GM12875 (cell line): ENCODE data around the gene MRRF.

Experiments used
- H3K4me3 ChIP-seq: one replicate; pipeline ENCODE4 v1.5.1; 2011; ENCODE audit warnings: low read depth, low read length, control low read depth
- TF ChIP-seq, protein P1 (sequence below): IDR thresholded peaks from 2 replicates; pipeline ENCODE4 v1.5.1; 2011; ENCODE audit warnings: low read depth, mild to moderate bottlenecking, control low read depth, inconsistent platforms, low read length, moderate library complexity, borderline replicate concordance; ENCODE audit not compliant: insufficient read depth

MRRF gene

DNA sequence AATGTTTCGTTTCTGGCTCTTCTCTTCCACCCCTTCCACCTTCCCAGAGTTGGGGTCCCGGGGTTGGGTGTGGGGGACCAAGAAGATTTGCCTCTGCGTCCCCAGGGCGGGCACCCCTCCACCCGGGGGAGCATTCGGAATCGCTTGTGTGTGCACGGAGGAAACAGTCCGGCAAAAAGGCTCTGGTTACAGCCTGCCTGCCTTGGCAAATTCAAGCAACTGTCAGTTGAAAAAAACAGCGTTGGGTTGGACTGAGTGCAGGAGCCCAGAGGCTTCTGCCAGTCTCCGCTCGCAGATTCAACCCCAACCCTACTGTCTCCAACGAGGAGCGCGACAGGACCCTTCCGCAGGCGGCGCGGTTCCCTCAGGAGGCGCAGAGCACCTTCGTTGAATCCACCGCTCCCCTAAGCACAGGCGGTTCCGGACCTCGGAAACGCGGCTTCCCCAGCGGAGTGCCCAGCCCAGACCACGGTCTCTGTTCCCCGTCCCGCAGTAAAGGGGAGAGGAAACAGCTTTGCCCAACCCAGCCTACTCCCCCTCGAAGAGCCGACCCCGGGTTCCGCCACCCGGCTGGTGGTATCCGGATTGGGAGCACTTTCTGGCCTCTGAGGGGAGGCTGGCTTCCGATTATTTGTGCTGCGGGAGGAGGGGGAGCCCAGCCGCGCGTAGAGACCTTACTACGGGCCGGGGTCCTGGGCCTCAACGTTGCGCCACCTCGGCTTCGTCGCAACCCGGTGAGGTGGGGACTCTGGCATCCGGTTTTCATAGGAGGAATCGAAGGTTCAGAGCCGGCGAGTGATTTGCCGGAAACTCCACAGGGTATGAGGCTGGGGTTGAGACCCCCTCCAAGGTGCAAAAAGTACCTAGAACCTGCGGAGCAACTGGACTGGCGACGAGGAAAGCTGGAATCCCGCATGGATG lies 45.5 kb upstream of the MRRF start:
- H3K4me3 ChIP-seq: no peak overlapping the region

DNA sequence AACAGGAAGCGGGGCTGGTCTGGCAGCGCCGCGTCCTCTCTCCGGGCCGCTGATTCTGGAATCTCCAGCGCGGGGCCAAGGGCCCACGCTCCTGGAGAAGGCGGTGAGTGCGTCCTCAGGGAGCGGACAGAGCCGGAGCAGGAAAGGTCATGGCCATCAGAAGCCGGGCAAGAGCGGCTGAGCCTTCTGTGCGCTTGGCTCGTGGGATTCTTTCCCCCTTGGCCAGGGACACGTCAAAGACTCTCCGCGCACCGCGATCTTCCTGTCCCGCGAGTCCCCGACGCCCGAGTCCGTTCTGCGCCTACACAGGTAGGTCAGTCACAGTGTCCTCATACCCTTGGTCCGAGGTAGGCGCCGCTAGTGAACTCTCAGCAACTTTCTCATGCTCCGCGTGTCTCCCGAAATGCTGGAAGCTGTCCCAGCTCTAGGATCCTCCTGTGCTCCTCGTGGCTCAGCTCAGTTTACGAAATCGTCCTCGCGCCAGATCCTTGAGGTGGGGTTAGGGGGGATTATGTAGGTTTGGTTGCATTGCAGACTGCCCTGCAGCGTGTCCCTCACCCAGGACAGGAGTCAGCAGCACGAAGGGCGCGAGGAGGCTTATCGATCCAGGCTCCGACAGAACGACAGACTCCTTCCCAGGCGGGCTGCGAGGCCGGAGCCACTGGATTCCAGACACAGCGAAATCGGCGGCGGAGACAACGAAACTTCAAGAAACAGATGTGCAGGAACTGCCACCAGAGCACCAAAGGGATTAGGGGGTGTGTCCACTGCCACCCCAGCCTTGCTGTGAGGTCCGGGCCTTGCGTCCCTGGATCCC lies 44.6 kb upstream of the MRRF start:
- H3K4me3 ChIP-seq: no peak overlapping the region
- TF ChIP-seq, protein P1, sequence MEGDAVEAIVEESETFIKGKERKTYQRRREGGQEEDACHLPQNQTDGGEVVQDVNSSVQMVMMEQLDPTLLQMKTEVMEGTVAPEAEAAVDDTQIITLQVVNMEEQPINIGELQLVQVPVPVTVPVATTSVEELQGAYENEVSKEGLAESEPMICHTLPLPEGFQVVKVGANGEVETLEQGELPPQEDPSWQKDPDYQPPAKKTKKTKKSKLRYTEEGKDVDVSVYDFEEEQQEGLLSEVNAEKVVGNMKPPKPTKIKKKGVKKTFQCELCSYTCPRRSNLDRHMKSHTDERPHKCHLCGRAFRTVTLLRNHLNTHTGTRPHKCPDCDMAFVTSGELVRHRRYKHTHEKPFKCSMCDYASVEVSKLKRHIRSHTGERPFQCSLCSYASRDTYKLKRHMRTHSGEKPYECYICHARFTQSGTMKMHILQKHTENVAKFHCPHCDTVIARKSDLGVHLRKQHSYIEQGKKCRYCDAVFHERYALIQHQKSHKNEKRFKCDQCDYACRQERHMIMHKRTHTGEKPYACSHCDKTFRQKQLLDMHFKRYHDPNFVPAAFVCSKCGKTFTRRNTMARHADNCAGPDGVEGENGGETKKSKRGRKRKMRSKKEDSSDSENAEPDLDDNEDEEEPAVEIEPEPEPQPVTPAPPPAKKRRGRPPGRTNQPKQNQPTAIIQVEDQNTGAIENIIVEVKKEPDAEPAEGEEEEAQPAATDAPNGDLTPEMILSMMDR: no peak

More for the DNA sequence above, 45.5 kb upstream of the MRRF start:
- TF ChIP-seq, protein P1: no peak

DNA sequence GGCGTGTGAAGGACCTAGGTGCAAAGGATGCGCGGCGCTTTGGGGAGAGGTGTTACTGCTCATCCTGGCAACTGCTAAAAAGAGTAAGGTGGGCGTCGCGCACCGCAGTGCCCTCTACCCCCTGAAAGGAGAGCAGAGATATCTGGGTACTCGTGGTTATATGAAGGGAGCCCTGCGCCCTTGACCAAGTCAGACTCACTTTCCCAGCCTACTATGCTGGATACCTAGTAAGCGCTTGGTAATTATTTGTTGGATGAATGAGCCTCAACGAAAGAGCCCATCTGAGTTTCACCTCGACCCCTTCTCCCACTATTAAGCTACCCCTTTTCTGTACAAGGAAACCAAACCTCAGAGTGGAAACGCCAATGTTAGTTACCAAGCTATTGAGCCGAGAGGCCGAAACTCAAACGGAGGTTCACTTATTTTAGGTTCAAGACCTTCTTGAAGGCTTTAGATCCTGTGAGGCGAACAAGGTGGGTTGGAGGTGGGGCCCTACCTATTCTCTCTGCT lies 44.0 kb upstream of the MRRF start:
- H3K4me3 ChIP-seq: no peak overlapping the region
- TF ChIP-seq, protein P1: no peak

DNA sequence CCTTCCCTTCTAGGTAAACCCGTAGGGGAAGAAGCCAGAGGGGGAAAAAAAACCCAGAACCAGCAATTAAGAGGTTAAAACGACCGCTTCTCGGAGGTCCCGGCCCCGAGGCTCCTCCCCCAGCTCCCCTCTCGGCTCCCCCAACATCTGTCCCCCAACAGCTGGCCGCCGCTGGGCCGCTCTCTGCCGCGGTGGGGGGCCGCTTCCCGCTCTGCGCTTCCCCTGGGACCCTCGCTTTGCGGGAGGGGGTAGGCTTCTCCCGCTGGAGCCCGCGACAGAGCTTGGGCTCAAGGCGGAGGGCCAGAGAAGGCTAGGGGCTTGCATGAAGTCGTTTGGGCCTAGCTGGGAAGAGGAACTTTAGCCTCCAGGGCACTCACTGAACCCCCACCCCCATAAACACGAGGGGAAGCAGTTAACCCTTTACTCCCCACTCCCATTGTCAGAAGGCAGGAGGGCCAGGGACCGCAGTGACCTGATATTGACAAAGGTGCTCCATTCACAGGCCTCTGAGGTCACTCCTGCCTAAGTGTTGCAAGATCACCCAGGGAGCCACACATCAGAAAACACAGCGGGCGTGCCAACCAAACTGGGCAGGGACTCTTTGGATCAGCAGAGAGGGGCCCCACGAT lies 43.4 kb upstream of the MRRF start:
- H3K4me3 ChIP-seq: no peak overlapping the region
- TF ChIP-seq, protein P1: no peak

DNA sequence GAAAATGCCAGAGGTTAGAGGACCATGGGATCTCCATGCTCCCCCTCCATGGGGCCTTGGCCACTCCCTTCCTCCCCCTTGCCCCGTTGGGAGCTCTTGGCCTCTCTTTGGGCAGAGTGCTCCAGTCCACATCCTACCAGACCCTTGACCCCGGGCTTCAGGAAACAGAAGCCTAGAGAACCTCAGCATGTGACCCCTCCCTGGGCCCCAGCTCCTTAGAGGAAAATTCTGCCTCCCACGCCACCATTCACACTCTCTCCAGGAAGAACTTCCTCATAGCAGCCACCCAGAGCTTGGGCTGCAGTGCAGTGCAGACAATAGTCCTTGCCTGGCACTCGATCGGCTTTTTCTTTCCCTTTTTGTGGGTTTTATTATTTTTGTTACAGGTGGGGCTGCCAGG lies 41.9 kb upstream of the MRRF start:
- no peak overlapping the region for H3K4me3 ChIP-seq
- TF ChIP-seq, protein P1: no peak

DNA sequence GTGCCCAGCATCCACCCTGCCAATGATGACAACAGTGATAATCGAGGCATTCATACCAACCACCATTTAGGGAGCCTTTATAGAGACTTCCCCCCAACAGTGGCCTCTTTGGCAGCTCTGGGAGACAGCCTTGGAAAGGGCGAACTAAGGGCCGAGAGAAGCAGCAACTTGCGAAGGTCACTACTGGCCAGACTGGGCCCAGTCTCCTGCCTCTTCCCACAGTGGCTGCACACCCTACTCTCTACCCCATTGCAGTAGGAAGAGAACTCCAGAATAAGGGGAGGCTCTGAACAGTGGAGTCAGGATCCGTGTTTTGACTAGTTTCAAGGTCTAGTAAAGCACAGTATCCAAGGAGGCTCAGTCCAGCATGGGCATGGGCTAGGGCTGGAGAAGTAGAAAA lies 41.2 kb upstream of the MRRF start:
- TF ChIP-seq, protein P1: no peak
- no peak overlapping the region for H3K4me3 ChIP-seq
